Measurements from ENCODE around the gene PLA2G6. TPM values are rescaled to one million over a fixed set of nuclear protein-coding genes. Genes with fewer than 3 reads are reported as not detected.
A peak's percentile ranks its signal among the peaks of the same experiment; 100 is the strongest.

PLA2G6 gene
- total and polyA plus RNA-seq, 2 of the 13 experiments (the other 11 are each of a cell fraction or from before 2014, with no cell fraction given) = 4.8 to 11.5 TPM

GRCh38 chr22:38218661-38219622 lies 37.3 kb upstream of the PLA2G6 start (continued):
- TF ChIP-seq SAP130 (CRISPR knock-in tag; IDR thresholded peaks at IDR 0.05; ENCODE audit: low read depth) = peak; percentile 76
- peak; percentile 57; the same call in 1 of the 2 replicates for TF ChIP-seq DPF2 (CRISPR knock-in tag; IDR thresholded peaks at IDR 0.05; ENCODE audit: borderline replicate concordance, low read depth)
- TF ChIP-seq, protein P1, sequence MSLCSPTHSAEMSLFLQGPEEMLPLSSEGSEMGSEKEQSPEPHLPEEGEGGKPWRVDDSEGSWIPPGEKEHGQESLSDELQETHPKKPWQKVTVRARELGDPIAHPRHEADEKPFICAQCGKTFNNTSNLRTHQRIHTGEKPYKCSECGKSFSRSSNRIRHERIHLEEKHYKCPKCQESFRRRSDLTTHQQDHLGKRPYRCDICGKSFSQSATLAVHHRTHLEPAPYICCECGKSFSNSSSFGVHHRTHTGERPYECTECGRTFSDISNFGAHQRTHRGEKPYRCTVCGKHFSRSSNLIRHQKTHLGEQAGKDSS (CRISPR knock-in tag; IDR thresholded peaks at IDR 0.05; ENCODE audit: borderline replicate concordance, low read depth) = peak; percentile 86; the same call in 1 of the 2 replicates
- no peak for TF ChIP-seq TIGD3 (CRISPR knock-in tag; IDR thresholded peaks at IDR 0.05; ENCODE audit: borderline replicate concordance)
- TF ChIP-seq, protein P2, sequence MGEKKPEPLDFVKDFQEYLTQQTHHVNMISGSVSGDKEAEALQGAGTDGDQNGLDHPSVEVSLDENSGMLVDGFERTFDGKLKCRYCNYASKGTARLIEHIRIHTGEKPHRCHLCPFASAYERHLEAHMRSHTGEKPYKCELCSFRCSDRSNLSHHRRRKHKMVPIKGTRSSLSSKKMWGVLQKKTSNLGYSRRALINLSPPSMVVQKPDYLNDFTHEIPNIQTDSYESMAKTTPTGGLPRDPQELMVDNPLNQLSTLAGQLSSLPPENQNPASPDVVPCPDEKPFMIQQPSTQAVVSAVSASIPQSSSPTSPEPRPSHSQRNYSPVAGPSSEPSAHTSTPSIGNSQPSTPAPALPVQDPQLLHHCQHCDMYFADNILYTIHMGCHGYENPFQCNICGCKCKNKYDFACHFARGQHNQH (CRISPR knock-in tag; IDR thresholded peaks at IDR 0.05) = peak; percentile 49; the same call in 1 of the 2 replicates
- peak; percentile 57; the same call in 1 of the 2 replicates for TF ChIP-seq KAT8 (CRISPR knock-in tag; IDR thresholded peaks at IDR 0.05)
- TF ChIP-seq ZNF256 (CRISPR knock-in tag; conservative IDR thresholded peaks at IDR 0.05) = no peak
- TF ChIP-seq SP5 (CRISPR knock-in tag; IDR thresholded peaks at IDR 0.05; ENCODE audit: borderline replicate concordance, low read depth) = 0 out of 2 replicates have a peak, but pooled peaks have one; percentile 59
- TF ChIP-seq HDAC2 (CRISPR knock-in tag; IDR thresholded peaks at IDR 0.05) = peak; percentile 52; the same call in 1 of the 2 replicates
- peak; percentile 86 for TF ChIP-seq MAX (IDR thresholded peaks at IDR 0.05)
- TF ChIP-seq ZNF552 (CRISPR knock-in tag; IDR thresholded peaks at IDR 0.05; ENCODE audit: borderline replicate concordance) = peak; percentile 56; the same call in 1 of the 2 replicates
- 0 out of 2 replicates have a peak, but pooled peaks have one; percentile 33 for TF ChIP-seq STAT6 (CRISPR knock-in tag; IDR thresholded peaks at IDR 0.05; ENCODE audit: borderline replicate concordance)
- no peak; the same call in 1 of the 2 replicates for TF ChIP-seq SMAD1 (CRISPR knock-in tag; IDR thresholded peaks at IDR 0.05; ENCODE audit: borderline replicate concordance, low read depth)
- peak; percentile 45; the same call in 1 of the 2 replicates for TF ChIP-seq ZSCAN21 (CRISPR knock-in tag; IDR thresholded peaks at IDR 0.05; ENCODE audit: borderline replicate concordance)
- TF ChIP-seq AKAP8 (CRISPR knock-in tag; IDR thresholded peaks at IDR 0.05) = peak; percentile 96
- TF ChIP-seq ZFP90 (CRISPR knock-in tag; IDR thresholded peaks at IDR 0.05; ENCODE audit: borderline replicate concordance) = peak; percentile 89; the same call in 1 of the 2 replicates
- no peak for TF ChIP-seq CREB1 (IDR thresholded peaks at IDR 0.05)
- TF ChIP-seq CREB1 (CRISPR knock-in tag; IDR thresholded peaks at IDR 0.05) = peak; percentile 44; the same call in 1 of the 2 replicates
- no peak for TF ChIP-seq ZNF138 (CRISPR knock-in tag; IDR thresholded peaks at IDR 0.05; ENCODE audit: low read depth)
- no peak; the same call in 1 of the 2 replicates for TF ChIP-seq ZNF547 (CRISPR knock-in tag; IDR thresholded peaks at IDR 0.05)
